Kidney (tissue), 14 donors: ENCODE data around the gene TNFAIP8. TPM values are rescaled to one million over a fixed set of nuclear protein-coding genes. Genes with fewer than 3 reads are reported as not detected.

Experiments
- DNase-seq, 5 donors: peaks; one replicate each; pipeline ENCODE4 v3.0.0-alpha.2; 2013 to 2020
- FAIRE-seq: peaks from 2 replicates; lab custom pipeline; 2012; peaks lifted over from hg19 to GRCh38; lab: Jason Lieb, UNC
- H3K27ac ChIP-seq, 2 donors: one replicate each; pipeline ENCODE4 v1.7.0; 2013; ENCODE audit warnings: low read depth in 2 of 2, low read length in 2 of 2, inconsistent platforms in 1 of 2
- H3K27me3 ChIP-seq: one replicate; pipeline ENCODE4 v1.7.1; 2013; ENCODE audit warnings: low read length, inconsistent platforms; ENCODE audit not compliant: control insufficient read depth, insufficient read depth
- H3K36me3 ChIP-seq, 3 donors: one replicate each; pipeline versions ENCODE4 v1.7.0 to v1.7.1; 2013; ENCODE audit warnings: low read length in 3 of 3, control low read depth in 1 of 3, inconsistent platforms in 1 of 3; ENCODE audit not compliant: insufficient read depth in 3 of 3, control insufficient read depth in 2 of 3
- H3K4me1 ChIP-seq, 3 donors: one replicate each; pipeline versions ENCODE4 v1.7.0 to v1.7.1; 2013; ENCODE audit warnings: low read length in 3 of 3, inconsistent platforms in 1 of 3, low read depth in 1 of 3; ENCODE audit not compliant: control insufficient read depth in 2 of 3, insufficient read depth in 2 of 3
- H3K4me3 ChIP-seq, 3 donors: one replicate each; pipeline versions ENCODE4 v1.7.0 to v1.8.1; 2013; ENCODE audit warnings: low read length in 3 of 3, control low read depth in 1 of 3, inconsistent platforms in 1 of 3
- H3K9ac ChIP-seq, 3 donors: one replicate each; pipeline versions ENCODE4 v1.7.0 to v1.7.1; 2013; ENCODE audit warnings: low read length in 3 of 3, control low read depth in 1 of 3, inconsistent platforms in 1 of 3
- H3K9me3 ChIP-seq, 3 donors: one replicate each; pipeline versions ENCODE4 v1.7.0 to v1.7.1; 2013; ENCODE audit warnings: low read length in 3 of 3, control low read depth in 1 of 3, inconsistent platforms in 1 of 3; ENCODE audit not compliant: control insufficient read depth in 2 of 3, insufficient read depth in 1 of 3
- intact Hi-C: fragments of 100-400 bp; cut with DNase I; formaldehyde crosslinking; loops from one replicate; pipeline ENCODE4 v1.11.1; 2022
- polyA plus RNA-seq: library from polyadenylated mRNA; stranded (reverse); fragments of 350-450 nt; fragmentation: Illumina TruSeq; extraction: RNeasy Lipid Tissue Mini Kit (QIAGEN cat#74804); gene quantifications from one replicate; pipeline ENCODE4 v1.2.3, GENCODE V29; 2014; ENCODE audit warnings: low read depth, low replicate concordance; ENCODE audit not compliant: insufficient read depth
- total RNA-seq: library from RNA; stranded (reverse); fragmentation: NEBNext Ultra II Directional; extraction: Animal tissue kit (Norgen Biotek cat#: 25700); gene quantifications from one replicate; pipeline ENCODE4 v1.2.1, GENCODE V29; 2021
- TF ChIP-seq, protein P1 (sequence below): IDR thresholded peaks from 3 replicates; pipeline ENCODE4 v1.5.1; 2012; ENCODE audit warnings: mild to moderate bottlenecking, moderate library complexity, borderline replicate concordance; ENCODE audit not compliant: insufficient read depth; ENCODE audit errors: extremely low read depth
- donor health status: control.
- donor health status: control.
- donor health status: control.
- donor health status: control.
- donor health status: control.
- donor health status: DM: yes; HTN: yes; CAD: no.
- donor health status: Normal renal cell carcinoma (clear cell type).

Gene TNFAIP8
- total and polyA plus RNA-seq, 2 donors from 2014 or later: 13.3 to 41.5 TPM

DNA sequence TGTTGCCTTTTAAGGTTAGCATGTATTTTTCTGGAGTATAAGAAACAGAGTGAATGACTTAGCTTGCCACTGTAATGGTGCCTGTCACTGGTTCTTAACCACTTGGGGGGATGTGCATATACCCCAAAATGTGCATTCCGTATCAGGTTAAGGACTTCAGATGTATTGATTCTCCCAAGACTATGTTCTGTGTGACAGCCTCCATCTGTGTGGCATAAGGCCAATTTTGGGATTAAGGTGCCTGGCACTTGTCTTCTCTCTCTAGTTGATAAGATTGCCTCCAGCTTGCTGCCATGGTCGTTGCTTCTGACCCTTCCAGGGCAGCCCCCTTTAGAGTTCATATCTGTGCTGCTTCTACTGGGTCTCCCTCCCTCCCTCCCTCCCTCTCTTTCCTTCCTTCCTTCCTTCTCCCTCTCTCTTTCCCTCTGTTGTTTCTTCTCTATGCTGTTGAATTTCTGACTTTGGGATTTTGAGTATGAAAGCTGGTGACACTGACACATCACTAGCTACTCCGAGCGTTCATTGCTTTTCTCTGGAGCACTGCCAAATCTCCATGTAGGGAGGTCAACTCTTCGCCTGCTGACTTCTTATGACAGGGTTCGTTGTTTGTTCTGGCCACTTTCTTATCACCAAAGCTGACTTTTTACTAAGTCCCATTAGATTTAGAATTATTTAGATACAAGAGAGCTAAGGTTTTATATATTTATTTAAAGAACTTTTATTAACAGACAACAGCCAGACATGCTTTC is 31.0 kb downstream of the TNFAIP8 start:
- Histone ChIP-seq H3K36me3 (no peaks in the 10 kb centered on the region), H3K4me3 (no peak overlapping the region), H3K9ac (no peak overlapping the region), H3K9me3 (no peaks in the 10 kb centered on the region), H3K27ac (peak overlapping the region in 1 of 2 donors; percentile 20), H3K4me1 (peaks cover 6 to 15% (median 7%) of the 10 kb centered on the region in 3 donors), H3K27me3 (no peaks in the 10 kb centered on the region)
- peak; percentile 45 for FAIRE-seq
- intact Hi-C loops: no loop called here
- TF ChIP-seq, protein P1, sequence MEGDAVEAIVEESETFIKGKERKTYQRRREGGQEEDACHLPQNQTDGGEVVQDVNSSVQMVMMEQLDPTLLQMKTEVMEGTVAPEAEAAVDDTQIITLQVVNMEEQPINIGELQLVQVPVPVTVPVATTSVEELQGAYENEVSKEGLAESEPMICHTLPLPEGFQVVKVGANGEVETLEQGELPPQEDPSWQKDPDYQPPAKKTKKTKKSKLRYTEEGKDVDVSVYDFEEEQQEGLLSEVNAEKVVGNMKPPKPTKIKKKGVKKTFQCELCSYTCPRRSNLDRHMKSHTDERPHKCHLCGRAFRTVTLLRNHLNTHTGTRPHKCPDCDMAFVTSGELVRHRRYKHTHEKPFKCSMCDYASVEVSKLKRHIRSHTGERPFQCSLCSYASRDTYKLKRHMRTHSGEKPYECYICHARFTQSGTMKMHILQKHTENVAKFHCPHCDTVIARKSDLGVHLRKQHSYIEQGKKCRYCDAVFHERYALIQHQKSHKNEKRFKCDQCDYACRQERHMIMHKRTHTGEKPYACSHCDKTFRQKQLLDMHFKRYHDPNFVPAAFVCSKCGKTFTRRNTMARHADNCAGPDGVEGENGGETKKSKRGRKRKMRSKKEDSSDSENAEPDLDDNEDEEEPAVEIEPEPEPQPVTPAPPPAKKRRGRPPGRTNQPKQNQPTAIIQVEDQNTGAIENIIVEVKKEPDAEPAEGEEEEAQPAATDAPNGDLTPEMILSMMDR: no peak
- peak in 2 of 5 donors; percentile 55 to 77 for DNase-seq

DNA sequence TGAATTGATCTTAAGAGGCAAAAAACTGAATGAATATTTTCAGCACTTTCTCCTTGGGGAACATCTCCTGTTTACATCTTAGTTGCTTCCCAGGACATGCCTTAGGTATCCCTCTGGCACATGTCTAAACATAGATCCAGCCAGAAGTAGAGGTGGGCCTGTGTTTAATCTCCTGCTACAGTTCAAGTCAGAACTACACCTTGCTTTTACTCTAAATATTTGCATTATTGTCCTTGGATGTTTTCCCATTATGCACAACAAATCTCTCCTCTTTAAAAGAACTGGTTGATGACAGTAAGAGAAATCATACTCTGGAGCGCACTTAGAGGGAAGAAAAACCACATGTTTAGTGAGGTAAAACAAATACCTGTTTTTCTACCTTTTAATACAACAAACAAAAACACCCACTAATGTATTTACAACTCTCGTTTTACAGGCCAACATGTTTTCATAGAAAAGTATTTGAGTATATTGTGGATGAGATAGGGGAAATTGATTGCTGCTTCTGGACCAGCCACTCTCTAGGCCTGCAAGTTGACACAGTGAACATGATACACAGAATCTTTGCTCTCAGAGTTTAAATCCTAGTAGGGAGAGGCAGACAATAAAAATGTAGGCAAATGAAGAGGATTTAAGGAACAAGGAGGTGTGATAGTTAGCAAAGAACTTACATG is 32.3 kb downstream of the TNFAIP8 start:
- no peak overlapping the region for H3K27ac ChIP-seq
- H3K9me3 ChIP-seq: no peaks in the 10 kb centered on the region
- no peak overlapping the region for H3K4me3 ChIP-seq
- TF ChIP-seq, protein P1: no peak
- intact Hi-C loops: no loop called here
- H3K9ac ChIP-seq: no peak overlapping the region
- H3K4me1 ChIP-seq: peaks cover 0 to 15% (median 6%) of the 10 kb centered on the region in 3 donors
- FAIRE-seq (no peak), DNase-seq (no peak)
- no peaks in the 10 kb centered on the region for H3K27me3 ChIP-seq
- H3K36me3 ChIP-seq: no peaks in the 10 kb centered on the region

DNA sequence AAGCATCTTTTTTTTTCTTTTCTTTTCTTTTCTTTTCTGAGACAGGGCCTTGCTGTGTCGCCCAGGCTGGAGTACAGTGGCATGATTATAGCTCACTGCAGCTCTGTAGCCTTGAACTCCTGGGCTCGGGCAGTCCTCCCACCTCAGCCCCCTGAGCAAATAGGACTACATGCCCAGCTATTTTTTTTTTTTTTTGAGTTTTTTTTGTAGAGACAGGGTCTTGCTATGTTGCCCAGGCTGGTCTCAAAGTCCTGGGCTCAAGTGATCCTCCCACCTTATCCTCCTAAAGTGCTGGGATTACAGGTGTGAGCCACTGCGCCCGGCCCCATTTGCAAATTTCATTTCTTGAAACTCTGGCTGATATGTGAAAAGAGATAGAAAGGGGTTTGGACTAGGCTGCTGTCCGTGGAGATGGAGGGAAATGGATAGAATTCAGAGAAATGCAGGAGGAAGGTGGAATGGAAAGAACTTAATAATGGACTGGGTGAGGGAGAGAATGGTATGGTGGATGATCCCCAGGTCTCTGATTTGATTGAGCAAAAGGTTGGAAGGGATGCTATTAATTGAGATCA is 32.9 kb downstream of the TNFAIP8 start:
- H3K4me3 ChIP-seq: no peak overlapping the region
- H3K9ac ChIP-seq: no peak overlapping the region
- no peaks in the 10 kb centered on the region for H3K27me3 ChIP-seq
- no peaks in the 10 kb centered on the region for H3K36me3 ChIP-seq
- TF ChIP-seq, protein P1: no peak
- intact Hi-C loops: no loop called here
- no peak overlapping the region for H3K27ac ChIP-seq
- H3K4me1 ChIP-seq: peaks cover 0 to 15% (median 6%) of the 10 kb centered on the region in 3 donors
- H3K9me3 ChIP-seq: no peaks in the 10 kb centered on the region
- DNase-seq (no peak), FAIRE-seq (no peak)
